HepG2 (cell line): Measurements from ENCODE around the gene RBM28. TPM values are rescaled to one million over a fixed set of nuclear protein-coding genes. Genes with fewer than 3 reads are reported as not detected.

Experiments used
- HOMEZ ChIP-seq: IDR thresholded peaks from 2 replicates; pipeline ENCODE4 v1.6.1; 2016; ENCODE audit warnings: low read depth
- IRF2 ChIP-seq: IDR thresholded peaks from 2 replicates; pipeline ENCODE4 v1.6.1; 2018; ENCODE audit warnings: missing genetic modification reagents, missing compliant biosample characterization
- SNAPC2 ChIP-seq: sonication (generic); formaldehyde crosslinking; IDR thresholded peaks from 2 replicates; pipeline ENCODE4 v1.8.1; 2022; ENCODE audit warnings: mild to moderate bottlenecking, missing genetic modification reagents
- UBTF ChIP-seq: sonication (generic); formaldehyde crosslinking; IDR thresholded peaks from 2 replicates; pipeline ENCODE4 v1.4.0; 2020; ENCODE audit warnings: mild to moderate bottlenecking, missing genetic modification reagents
- ZFP91 ChIP-seq: sonication (generic); formaldehyde crosslinking; IDR thresholded peaks from 2 replicates; pipeline ENCODE4 v1.9.0; 2022; ENCODE audit warnings: missing genetic modification reagents, mild to moderate bottlenecking, borderline replicate concordance
- ZSCAN25 ChIP-seq: sonication (generic); formaldehyde crosslinking; IDR thresholded peaks from 2 replicates; pipeline ENCODE4 v1.8.0; 2022; ENCODE audit warnings: mild to moderate bottlenecking, missing genetic modification reagents
- polyA plus RNA-seq, 8 experiments: library from polyadenylated mRNA; depleted of rRNA in 3 of 8; stranded (reverse) in 7 of 8; unstranded in 1 of 8; fragments of >200 nt; fragmentation: Illumina TruSeq in 4 of 8; extraction: Trizol in 4 of 8; gene quantifications; 2 replicates each; pipeline versions ENCODE4 v1.2.1 to v1.2.3, GENCODE V29; 2011 to 2016; ENCODE audit warnings: low read depth in 4 of 8, missing spikeins in 1 of 8, mixed read lengths in 1 of 8; ENCODE audit not compliant: insufficient read depth in 1 of 8
- total RNA-seq, 5 experiments: library from RNA; depleted of rRNA; stranded (reverse); fragments of >200 nt; fragmentation: Illumina TruSeq; extraction: Trizol; gene quantifications; 2 replicates each; pipeline ENCODE4 v1.2.3, GENCODE V29; 2016; ENCODE audit warnings: low read depth in 1 of 5

Gene RBM28
- total and polyA plus RNA-seq, 2 of the 13 experiments (the other 11 are each of a cell fraction or from before 2014, with no cell fraction given) = 20.5 to 49.0 TPM

- TF ChIP-seq ZFP91 (CRISPR knock-in tag) = 0 out of 2 replicates have a peak, but pooled peaks have one; percentile 34
- TF ChIP-seq UBTF (CRISPR knock-in tag) = 0 out of 2 replicates have a peak, but pooled peaks have one; percentile 9
- no peak for TF ChIP-seq HOMEZ (CRISPR knock-in tag)
- TF ChIP-seq ZSCAN25 (CRISPR knock-in tag) = peak; percentile 5; the same call in 1 of the 2 replicates
- TF ChIP-seq IRF2 (CRISPR knock-in tag) = no peak
- no peak for TF ChIP-seq SNAPC2
Observed at GRCh38 chr7:128275681-128276080, 68.0 kb downstream of the RBM28 start (continued).
